ENCODE measurements around the gene IKBKG.
"Not testable (repeated sequence)": the region's sequence is repeated elsewhere in the genome, so short reads cannot be mapped to it uniquely, and the experiment has no call there.

- TF ChIP-seq LEF1 (IDR thresholded peaks at IDR 0.05; ENCODE audit: borderline replicate concordance); FOXK2 (IDR thresholded peaks at IDR 0.05); SP1 (IDR thresholded peaks at IDR 0.05); PKNOX1 (IDR thresholded peaks at IDR 0.05); BHLHE40 (IDR thresholded peaks at IDR 0.05; ENCODE audit: borderline replicate concordance); ELF4 (IDR thresholded peaks at IDR 0.05); L3MBTL2 (conservative IDR thresholded peaks at IDR 0.05): not testable (repeated sequence)
Observed at GRCh38 chrX:154540365-154540764, 7.1 kb upstream of the IKBKG start.
